DMS53 (cell line): ENCODE results near the gene PDK1.

Experiments
- DNase-seq: peaks from one replicate; lab custom pipeline; 2025; lab: John Stamatoyannopoulos, UW

The PDK1 gene

GRCh38 chr2:172642301-172643020, 86.6 kb downstream of the PDK1 start:
- DNase-seq, result no peak

GRCh38 chr2:172643142-172643541, 87.3 kb downstream of the PDK1 start:
- DNase-seq, result peak; percentile 49

DNA sequence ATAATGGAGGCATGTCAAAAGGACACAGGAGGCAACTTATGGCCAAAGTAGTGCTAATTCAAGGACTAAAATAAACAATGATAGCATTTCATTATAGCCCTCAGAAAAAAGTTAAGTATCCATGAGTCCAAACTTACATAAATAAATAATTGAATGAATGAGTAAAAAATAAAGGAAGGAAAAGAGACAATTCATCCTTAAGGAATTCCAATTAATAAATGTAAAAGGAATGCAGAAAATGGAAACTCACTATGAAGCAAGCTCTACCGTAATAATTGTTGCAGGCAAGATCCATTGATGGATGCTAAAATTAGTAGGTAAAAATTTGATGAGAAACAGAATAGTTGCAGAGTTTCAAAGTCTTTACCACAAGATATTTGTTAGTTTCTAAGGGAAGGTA, 91.5 kb downstream of the PDK1 start:
- no peak for DNase-seq

GRCh38 chr2:172655091-172655837, 99.4 kb downstream of the PDK1 start:
- DNase-seq, result no peak

DNA sequence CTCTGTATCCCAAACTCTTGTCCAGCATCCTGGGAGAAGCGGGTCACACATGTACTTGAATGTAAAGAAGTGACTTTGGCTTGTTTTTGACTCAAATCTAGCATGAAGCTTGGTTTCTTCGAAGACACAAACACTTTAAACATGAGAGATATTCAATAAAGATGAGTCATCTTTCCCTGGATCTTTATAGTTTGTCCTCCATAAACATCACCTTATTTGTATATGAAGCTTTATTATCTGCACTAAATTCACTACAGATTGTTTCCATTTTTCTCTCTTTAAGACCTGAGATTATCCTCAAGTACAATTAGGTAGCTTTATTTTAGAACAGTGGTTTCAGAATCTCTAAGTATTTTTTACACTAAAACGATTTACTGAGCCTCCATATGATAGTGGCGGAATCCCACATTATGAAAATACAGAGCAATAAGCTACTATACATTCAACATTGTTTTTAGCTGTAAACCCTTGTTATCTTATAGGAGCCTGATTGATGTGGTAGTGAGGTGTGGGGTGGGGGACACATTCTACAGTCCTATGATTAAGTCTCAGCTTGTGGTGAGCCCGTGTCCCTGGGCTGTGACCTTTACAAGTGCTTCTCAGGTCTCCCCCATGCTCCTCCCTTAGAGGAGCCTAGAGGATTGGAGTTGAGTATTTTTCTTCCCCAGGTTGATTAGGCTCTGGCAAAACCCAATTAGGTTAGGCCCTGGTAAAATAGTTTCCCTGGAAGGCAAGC, 100.1 kb downstream of the PDK1 start:
- DNase-seq, result no peak
